Testis (tissue), 5 donors: ENCODE data around the gene PLSCR2. TPM values are rescaled to one million over a fixed set of nuclear protein-coding genes. Genes with fewer than 3 reads are reported as not detected.

Source experiments
- DNase-seq: peaks from one replicate; pipeline ENCODE4 v3.0.0-alpha.2; 2019
- H3K27ac ChIP-seq, 2 donors: fragments of 200-600 bp; sonication (generic); one replicate each; pipeline ENCODE4 v1.5.1; 2019
- H3K27me3 ChIP-seq: fragments of 200-600 bp; sonication (generic); one replicate; pipeline ENCODE4 v1.5.1; 2019
- H3K36me3 ChIP-seq: fragments of 200-600 bp; sonication (generic); one replicate; pipeline ENCODE4 v1.5.1; 2017; ENCODE audit warnings: low read depth; ENCODE audit errors: missing control alignments
- H3K4me1 ChIP-seq: fragments of 200-600 bp; sonication (generic); one replicate; pipeline ENCODE4 v1.5.1; 2019
- H3K4me3 ChIP-seq, 2 donors: fragments of 200-600 bp; sonication (generic); one replicate each; pipeline ENCODE4 v1.5.1; 2017 to 2019
- H3K9me3 ChIP-seq: fragments of 200-600 bp; sonication (generic); one replicate; pipeline ENCODE4 v1.5.1; 2017
- POLR2A ChIP-seq: fragments of 450-650 bp; IDR thresholded peaks from one replicate; pipeline ENCODE4 v1.6.1; 2017; ENCODE audit warnings: antibody characterized with exemption, mild to moderate bottlenecking, moderate library complexity
- WGBS, 2 donors: methylation state at CpG; one replicate each; pipeline ENCODE4 v1.1.5; 2018; 5-methylcytosine and 5-hydroxymethylcytosine counted together
- intact Hi-C: fragments of 100-400 bp; cut with DNase I; formaldehyde crosslinking; loops from one replicate; pipeline ENCODE4 v1.15.1; 2023; ENCODE audit warnings: low total_unique reads
- long read RNA-seq, 2 donors: transcript quantifications; one replicate each; lab custom pipeline, GENCODE V29; 2026
- polyA plus RNA-seq: library from polyadenylated mRNA; stranded (reverse); fragments of 350-450 nt; fragmentation: Illumina TruSeq; extraction: RNeasy Lipid Tissue Mini Kit (QIAGEN cat#74804); gene quantifications from one replicate; pipeline ENCODE4 v1.2.3, GENCODE V29; 2014; ENCODE audit warnings: low read depth, low replicate concordance; ENCODE audit not compliant: insufficient read depth
- total RNA-seq, 2 donors: library from RNA; depleted of rRNA; stranded (reverse); fragments of >200 nt; gene quantifications; one replicate each; pipeline ENCODE4 v1.2.3, GENCODE V29; 2016
- TF ChIP-seq, protein P1 (sequence below), 3 experiments: fragments of 450-650 bp in 2 of 3; fragments of 200-600 bp in 1 of 3; sonication (generic) in 1 of 3; IDR thresholded peaks; one replicate each; pipeline ENCODE4 v1.5.1; 2016 to 2019; ENCODE audit warnings: antibody characterized with exemption in 3 of 3, mild to moderate bottlenecking in 2 of 3, moderate library complexity in 1 of 3

The PLSCR2 gene, protein sequence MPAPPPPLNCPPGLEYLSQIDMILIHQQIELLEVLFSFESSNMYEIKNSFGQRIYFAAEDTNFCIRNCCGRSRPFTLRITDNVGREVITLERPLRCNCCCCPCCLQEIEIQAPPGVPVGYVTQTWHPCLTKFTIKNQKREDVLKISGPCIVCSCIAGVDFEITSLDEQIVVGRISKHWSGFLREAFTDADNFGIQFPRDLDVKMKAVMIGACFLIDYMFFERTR
- 1 to 10 TPM; 6.5 to 9.4 TPM for total RNA-seq
- 34.8 TPM for polyA plus RNA-seq
- long read RNA-seq, donor 1 = 0 reads
- long read RNA-seq, donor 2 = 0 reads

DNA sequence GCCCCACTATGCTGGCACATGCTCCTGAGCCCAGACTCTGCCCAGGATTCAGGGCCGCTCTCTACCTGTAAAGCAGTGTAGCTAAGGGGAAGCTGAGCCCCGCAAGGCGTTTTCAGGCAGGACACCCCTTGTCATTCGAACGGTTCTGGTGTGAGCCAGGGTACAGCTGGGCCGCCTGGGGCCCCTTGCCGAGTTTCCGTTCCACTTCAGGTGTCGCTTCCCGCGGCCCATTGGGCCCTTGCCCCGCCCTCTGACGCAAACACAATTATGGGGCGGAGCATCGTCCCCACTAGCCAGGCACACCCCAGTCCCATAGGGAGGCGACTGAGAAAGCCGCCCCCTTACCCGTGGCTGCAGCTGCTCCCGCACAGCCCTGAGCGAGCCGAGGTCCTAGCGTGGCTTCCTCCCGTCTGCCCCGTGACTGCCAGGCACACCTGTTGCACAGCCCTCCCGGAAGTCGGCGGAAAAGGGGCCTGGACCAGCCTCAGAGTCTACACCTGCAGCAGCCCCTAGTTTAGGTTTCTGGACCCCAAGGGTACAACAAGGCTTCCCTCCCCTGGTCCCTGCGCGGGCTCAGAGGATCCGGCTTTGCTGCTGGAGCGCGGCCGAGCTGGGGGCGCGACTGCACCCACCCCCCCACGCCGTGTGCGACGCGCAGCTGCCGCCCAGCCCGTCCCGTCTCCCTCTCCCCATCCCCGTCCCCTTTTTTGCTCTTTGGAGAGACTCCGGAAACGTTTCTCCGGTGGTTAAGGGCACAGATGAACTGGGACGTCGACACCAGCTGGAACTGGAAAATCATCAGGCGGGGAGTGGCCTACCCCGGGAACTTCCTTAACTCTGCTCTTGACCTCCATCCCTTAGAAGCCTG lies at the start of gene PLSCR2:
PLSCR2 (minus strand) TSS at position 412 of the 868 bp plus-strand sequence. CDS start 9,657 bp downstream, outside the sequence.
- Histone ChIP-seq H3K27me3 (no peaks in the 10 kb centered on the region), H3K36me3 (no peaks in the 10 kb centered on the region), H3K4me3 (peak within 1 kb of the TSS; percentile 64 to 78), H3K4me1 (peaks cover 4% of the 10 kb centered on the region), H3K9me3 (no peaks in the 10 kb centered on the region), H3K27ac (peak within 1 kb of the TSS; percentile 83 to 88)
- 0 to 22% methylated on average over 4 to 36 of the region's 51 CpGs for WGBS, 2 donors
- peak; percentile 87 for DNase-seq
- intact Hi-C loops = no loop called here
- TF ChIP-seq, protein P1, sequence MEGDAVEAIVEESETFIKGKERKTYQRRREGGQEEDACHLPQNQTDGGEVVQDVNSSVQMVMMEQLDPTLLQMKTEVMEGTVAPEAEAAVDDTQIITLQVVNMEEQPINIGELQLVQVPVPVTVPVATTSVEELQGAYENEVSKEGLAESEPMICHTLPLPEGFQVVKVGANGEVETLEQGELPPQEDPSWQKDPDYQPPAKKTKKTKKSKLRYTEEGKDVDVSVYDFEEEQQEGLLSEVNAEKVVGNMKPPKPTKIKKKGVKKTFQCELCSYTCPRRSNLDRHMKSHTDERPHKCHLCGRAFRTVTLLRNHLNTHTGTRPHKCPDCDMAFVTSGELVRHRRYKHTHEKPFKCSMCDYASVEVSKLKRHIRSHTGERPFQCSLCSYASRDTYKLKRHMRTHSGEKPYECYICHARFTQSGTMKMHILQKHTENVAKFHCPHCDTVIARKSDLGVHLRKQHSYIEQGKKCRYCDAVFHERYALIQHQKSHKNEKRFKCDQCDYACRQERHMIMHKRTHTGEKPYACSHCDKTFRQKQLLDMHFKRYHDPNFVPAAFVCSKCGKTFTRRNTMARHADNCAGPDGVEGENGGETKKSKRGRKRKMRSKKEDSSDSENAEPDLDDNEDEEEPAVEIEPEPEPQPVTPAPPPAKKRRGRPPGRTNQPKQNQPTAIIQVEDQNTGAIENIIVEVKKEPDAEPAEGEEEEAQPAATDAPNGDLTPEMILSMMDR (IDR thresholded peaks at IDR 0.05) = no peak
- no peak for TF ChIP-seq POLR2A

DNA sequence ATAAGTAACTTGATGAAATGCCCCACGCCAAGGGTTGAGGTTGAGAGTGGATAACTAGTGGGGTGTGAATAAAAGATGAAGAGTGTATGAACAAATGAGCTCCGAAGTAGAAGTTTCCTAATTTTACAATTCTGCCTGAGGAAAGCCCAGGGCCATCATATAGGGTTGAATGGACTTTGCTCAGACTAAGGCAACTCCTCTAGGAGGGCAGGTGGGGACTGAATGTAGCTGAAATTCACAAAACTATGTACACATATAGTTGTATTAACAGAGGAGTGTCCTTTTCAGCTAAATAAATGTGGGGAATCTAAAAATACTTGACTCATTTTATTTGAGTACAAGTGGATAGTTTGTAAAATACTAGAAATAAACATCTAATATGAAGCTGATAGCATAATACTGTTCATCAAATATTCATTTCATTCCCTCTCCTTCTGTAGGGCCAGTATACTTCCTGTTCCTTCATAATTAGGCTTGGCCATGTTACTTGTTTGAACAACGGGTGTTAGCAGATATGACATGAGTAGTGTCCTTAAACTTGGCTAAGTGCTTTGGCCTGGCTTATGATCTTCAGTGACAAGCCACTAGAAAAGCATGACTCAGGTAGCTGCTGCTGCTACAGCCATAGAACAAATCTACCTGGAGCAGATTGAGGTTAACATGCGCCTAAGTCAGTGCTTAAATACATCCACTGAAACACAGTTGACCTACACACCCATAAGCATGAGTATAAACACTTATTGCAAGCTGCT lies 48.5 kb upstream of the PLSCR2 start:
- no peaks in the 10 kb centered on the region for H3K36me3 ChIP-seq
- no peak overlapping the region for H3K27ac ChIP-seq
- no peaks in the 10 kb centered on the region for H3K9me3 ChIP-seq
- H3K4me1 ChIP-seq = no peaks in the 10 kb centered on the region
- intact Hi-C loops = no loop called here
- H3K4me3 ChIP-seq = no peak overlapping the region
- H3K27me3 ChIP-seq = no peaks in the 10 kb centered on the region
- no peak for DNase-seq
- TF ChIP-seq, protein P1 (IDR thresholded peaks at IDR 0.05) = no peak
- TF ChIP-seq POLR2A = no peak
- WGBS, 2 donors = 70 to 81% methylated on average over 4 of the region's 4 CpGs

DNA sequence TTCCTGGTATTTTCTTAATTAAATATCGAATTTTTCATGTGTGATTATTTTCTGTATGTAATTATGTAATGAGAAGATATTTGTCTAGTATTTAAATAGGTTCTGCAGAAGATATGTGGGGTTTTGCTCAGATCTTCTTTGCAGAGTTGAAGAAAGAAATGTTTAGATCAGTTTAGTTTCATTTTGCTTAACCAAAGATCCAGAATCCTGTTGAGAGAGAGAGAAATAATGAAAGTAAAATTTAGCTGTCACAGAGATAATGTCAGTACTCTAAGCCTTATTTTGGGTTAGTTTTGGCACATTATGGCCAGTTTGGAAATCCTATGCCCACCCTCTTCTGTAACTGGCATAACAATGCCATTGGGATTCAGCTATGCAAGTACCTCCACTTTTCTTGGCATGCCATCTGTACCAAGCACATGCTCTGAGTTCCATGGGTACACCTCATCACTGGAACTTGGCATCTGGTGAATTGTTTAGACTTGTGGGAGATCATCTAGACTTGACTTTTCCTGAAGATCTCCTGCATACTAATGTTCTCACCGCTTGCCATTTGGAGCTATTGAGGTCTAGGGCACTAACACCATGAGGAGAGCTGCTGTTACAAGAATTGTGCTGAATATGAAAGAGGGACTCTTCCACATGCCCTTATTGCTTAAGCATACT lies 44.2 kb upstream of the PLSCR2 start:
- Histone ChIP-seq H3K36me3 (no peaks in the 10 kb centered on the region), H3K9me3 (no peaks in the 10 kb centered on the region), H3K4me1 (no peaks in the 10 kb centered on the region), H3K27me3 (no peaks in the 10 kb centered on the region), H3K27ac (peak overlapping the region in 1 of 2 donors; percentile 42), H3K4me3 (no peak overlapping the region)
- intact Hi-C loops = no loop called here
- no peak for DNase-seq
- TF ChIP-seq POLR2A = no peak
- TF ChIP-seq, protein P1 (IDR thresholded peaks at IDR 0.05) = no peak
- 70 to 77% methylated on average over 2 of the region's 2 CpGs for WGBS, 2 donors

DNA sequence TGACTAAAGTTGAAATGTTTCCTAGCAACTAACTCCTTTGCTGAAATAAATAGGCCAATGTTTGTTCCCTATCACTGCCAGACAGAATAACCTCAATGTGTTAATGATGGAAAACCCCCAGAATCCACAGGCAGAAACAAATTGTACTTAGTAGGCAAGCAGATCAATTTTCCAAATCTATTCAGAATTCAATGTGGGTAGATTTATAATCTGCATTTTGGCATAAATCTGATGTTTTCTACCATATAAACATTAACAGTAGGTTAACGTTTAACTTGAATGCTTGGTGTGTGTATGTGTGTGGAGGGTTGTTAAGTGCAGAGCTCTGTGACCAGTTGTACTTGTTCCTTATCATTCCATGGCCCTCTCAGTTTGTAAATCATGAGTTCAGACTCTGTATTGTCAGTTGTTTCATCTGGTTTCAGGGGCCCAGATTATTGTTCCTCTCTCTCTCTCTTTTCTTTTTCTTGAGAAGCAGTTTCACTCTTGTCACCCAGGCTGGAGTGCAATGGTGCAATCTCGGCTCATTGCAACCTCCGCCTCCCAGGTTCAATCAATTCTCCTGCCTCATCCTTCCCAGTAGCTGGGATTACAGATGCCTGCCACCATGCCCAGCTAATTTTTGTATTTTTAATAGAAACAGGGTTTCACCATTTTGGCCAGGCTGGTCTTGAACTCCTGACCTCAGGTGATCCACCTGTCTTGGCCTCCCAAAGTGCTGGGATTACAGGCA lies 42.2 kb upstream of the PLSCR2 start:
- intact Hi-C loops = no loop called here
- no peaks in the 10 kb centered on the region for H3K36me3 ChIP-seq
- no peak for TF ChIP-seq POLR2A
- TF ChIP-seq, protein P1 (IDR thresholded peaks at IDR 0.05) = no peak
- H3K9me3 ChIP-seq = no peaks in the 10 kb centered on the region
- DNase-seq = no peak
- H3K27me3 ChIP-seq = no peaks in the 10 kb centered on the region
- no peak overlapping the region for H3K27ac ChIP-seq
- H3K4me1 ChIP-seq = no peaks in the 10 kb centered on the region
- 88 to 90% methylated on average over 3 of the region's 3 CpGs for WGBS, 2 donors
- H3K4me3 ChIP-seq = no peak overlapping the region
